ENCODE data around the gene ZAR1L.

Gene ZAR1L

GRCh38 chr13:32262165-32262564, 53.0 kb downstream of the ZAR1L start:
- in situ Hi-C loops (cut with MboI; ENCODE audit: low sequenced_read_pairs, unreplicated experiment): no loop called here
- no peak for TF ChIP-seq CTCF (IDR thresholded peaks at IDR 0.05; ENCODE audit: borderline replicate concordance, control extremely low read depth, extremely low read depth, insufficient read depth, missing control alignments)
- no peak for DNase-seq (ENCODE audit: low spot score)

GRCh38 chr13:32261567-32261966, 53.6 kb downstream of the ZAR1L start:
- TF ChIP-seq CTCF (IDR thresholded peaks at IDR 0.05; ENCODE audit: borderline replicate concordance, control extremely low read depth, extremely low read depth, insufficient read depth, missing control alignments): no peak
- no peak for DNase-seq (ENCODE audit: low spot score)
- in situ Hi-C loops (cut with MboI; ENCODE audit: low sequenced_read_pairs, unreplicated experiment): no loop called here

- TF ChIP-seq CTCF (IDR thresholded peaks at IDR 0.05; ENCODE audit: borderline replicate concordance, control extremely low read depth, extremely low read depth, insufficient read depth, missing control alignments): no peak
- DNase-seq (ENCODE audit: low spot score): no peak
- in situ Hi-C loops (cut with MboI; ENCODE audit: low sequenced_read_pairs, unreplicated experiment): no loop called here
Measured at GRCh38 chr13:32259116-32259515, 56.0 kb downstream of the ZAR1L start.

GRCh38 chr13:32257649-32258048, 57.5 kb downstream of the ZAR1L start:
- DNase-seq (ENCODE audit: low spot score): no peak
- no peak for TF ChIP-seq CTCF (IDR thresholded peaks at IDR 0.05; ENCODE audit: borderline replicate concordance, control extremely low read depth, extremely low read depth, insufficient read depth, missing control alignments)
- in situ Hi-C loops (cut with MboI; ENCODE audit: low sequenced_read_pairs, unreplicated experiment): no loop called here

- no peak for DNase-seq (ENCODE audit: low spot score)
- in situ Hi-C loops (cut with MboI; ENCODE audit: low sequenced_read_pairs, unreplicated experiment): no loop called here
- TF ChIP-seq CTCF (IDR thresholded peaks at IDR 0.05; ENCODE audit: borderline replicate concordance, control extremely low read depth, extremely low read depth, insufficient read depth, missing control alignments): no peak
Measured at GRCh38 chr13:32256243-32256642, 58.9 kb downstream of the ZAR1L start.

- DNase-seq (ENCODE audit: low spot score): no peak
- in situ Hi-C loops (cut with MboI; ENCODE audit: low sequenced_read_pairs, unreplicated experiment): no loop called here
- TF ChIP-seq CTCF (IDR thresholded peaks at IDR 0.05; ENCODE audit: borderline replicate concordance, control extremely low read depth, extremely low read depth, insufficient read depth, missing control alignments): no peak
Measured at GRCh38 chr13:32255724-32256109, 59.4 kb downstream of the ZAR1L start.

Measured in GM13976 (cell line).